Liver (tissue), 3 donors: ENCODE measurements around the gene FBXO38.

Source experiments
- ATF3 ChIP-seq: IDR thresholded peaks from 2 replicates; pipeline ENCODE4 v1.6.1; 2016; ENCODE audit warnings: antibody characterized with exemption
- CTCF ChIP-seq: fragments of 150-350 bp; IDR thresholded peaks from 2 replicates; pipeline ENCODE4 v1.5.1; 2017; ENCODE audit warnings: improper control_type of control experiment, low read depth, low read length; ENCODE audit not compliant: missing input control
- EGR1 ChIP-seq, 2 donors: IDR thresholded peaks; 2 replicates each; pipeline ENCODE4 v1.6.1; 2016 to 2018; ENCODE audit warnings: antibody characterized with exemption in 2 of 2, low read depth in 2 of 2
- GABPA ChIP-seq, 2 donors: IDR thresholded peaks in 1 of 2; conservative IDR thresholded peaks in 1 of 2; 2 replicates each; pipeline ENCODE4 v1.6.1; 2016; ENCODE audit warnings: antibody characterized with exemption in 2 of 2, mild to moderate bottlenecking in 1 of 2, moderate library complexity in 1 of 2
- HNF4A ChIP-seq, 2 donors: conservative IDR thresholded peaks; 2 replicates each; pipeline ENCODE4 v1.6.1; 2016; ENCODE audit warnings: antibody characterized with exemption in 2 of 2, mild to moderate bottlenecking in 2 of 2
- JUND ChIP-seq, 2 donors: IDR thresholded peaks; 2 replicates each; pipeline ENCODE4 v1.6.1; 2016; ENCODE audit warnings: antibody characterized with exemption in 2 of 2
- MAX ChIP-seq: IDR thresholded peaks from 2 replicates; pipeline ENCODE4 v1.6.1; 2016; ENCODE audit warnings: antibody characterized with exemption
- NR2F2 ChIP-seq: IDR thresholded peaks from 2 replicates; pipeline ENCODE4 v1.6.1; 2016; ENCODE audit warnings: antibody characterized with exemption
- RAD21 ChIP-seq, 2 donors: IDR thresholded peaks; 2 replicates each; pipeline ENCODE4 v1.6.1; 2016; ENCODE audit warnings: antibody characterized with exemption in 2 of 2, mild to moderate bottlenecking in 2 of 2
- REST ChIP-seq: IDR thresholded peaks from 2 replicates; pipeline ENCODE4 v1.6.1; 2016; ENCODE audit warnings: antibody characterized with exemption, mild to moderate bottlenecking
- TAF1 ChIP-seq: conservative IDR thresholded peaks from 2 replicates; pipeline ENCODE4 v1.6.1; 2016; ENCODE audit warnings: antibody characterized with exemption, mild to moderate bottlenecking
- ZBTB33 ChIP-seq: IDR thresholded peaks from 2 replicates; pipeline ENCODE4 v1.6.1; 2016; ENCODE audit warnings: antibody characterized with exemption
- donor health status: healthy.
- donor health status: healthy.

- TF ChIP-seq RAD21 (IDR thresholded peaks at IDR 0.05) (no peak), CTCF (no peak), HNF4A (conservative IDR thresholded peaks at IDR 0.05) (no peak), GABPA (IDR thresholded peaks at IDR 0.05 in 1 of 2, conservative IDR thresholded peaks at IDR 0.05 in 1 of 2) (no peak), ZBTB33 (no peak), REST (no peak), MAX (no peak), TAF1 (no peak), EGR1 (IDR thresholded peaks at IDR 0.05; ENCODE audit: low read depth in 2 of 2) (no peak), JUND (IDR thresholded peaks at IDR 0.05) (no peak), ATF3 (no peak), NR2F2 (no peak)
Observed at GRCh38 chr5:148483750-148484149, 100.0 kb downstream of the FBXO38 start.
